Neural progenitor cell (in vitro differentiated cells): ENCODE data around the gene PIGB. TPM values are rescaled to one million over a fixed set of nuclear protein-coding genes. Genes with fewer than 3 reads are reported as not detected.
"Not testable (repeated sequence)": the region's sequence is repeated elsewhere in the genome, so short reads cannot be mapped to it uniquely, and the experiment has no call there.

ENCODE experiments used
- DNase-seq: peaks from one replicate; pipeline ENCODE4 v3.0.0-alpha.2; 2016; ENCODE audit warnings: low spot score
- H2AFZ ChIP-seq: fragments of 200-600 bp; sonication (generic); replicated peaks from 2 replicates; pipeline ENCODE4 v1.6.1; 2016; ENCODE audit warnings: antibody characterized with exemption
- H3F3A ChIP-seq: fragments of 200-600 bp; sonication (generic); 2 replicates; pipeline ENCODE4 v1.6.1; 2016; ENCODE audit warnings: antibody characterized with exemption, low read depth
- H3K27ac ChIP-seq: fragments of 200-600 bp; sonication (generic); 2 replicates; pipeline ENCODE4 v1.5.1; 2016; ENCODE audit warnings: mild to moderate bottlenecking
- H3K27me3 ChIP-seq: fragments of 200-600 bp; sonication (generic); 2 replicates; pipeline ENCODE4 v1.6.1; 2016; ENCODE audit warnings: mild to moderate bottlenecking, moderate library complexity
- H3K36me3 ChIP-seq: fragments of 200-600 bp; sonication (generic); 2 replicates; pipeline ENCODE4 v1.5.1; 2016
- H3K4me1 ChIP-seq: fragments of 200-600 bp; sonication (generic); 2 replicates; pipeline ENCODE4 v1.6.1; 2016; ENCODE audit warnings: mixed run types
- H3K4me2 ChIP-seq: fragments of 200-600 bp; sonication (generic); 2 replicates; pipeline ENCODE4 v1.6.1; 2016
- H3K4me3 ChIP-seq: fragments of 200-600 bp; sonication (generic); 2 replicates; pipeline ENCODE4 v1.5.1; 2016
- H3K79me2 ChIP-seq: fragments of 200-600 bp; sonication (generic); 2 replicates; pipeline ENCODE4 v1.6.1; 2016; ENCODE audit warnings: low read depth
- H3K9ac ChIP-seq: fragments of 200-600 bp; sonication (generic); 2 replicates; pipeline ENCODE4 v1.6.1; 2016
- H3K9me3 ChIP-seq: fragments of 200-600 bp; sonication (generic); 2 replicates; pipeline ENCODE4 v1.5.1; 2016; ENCODE audit warnings: low read depth
- H4K20me1 ChIP-seq: fragments of 200-600 bp; sonication (generic); 2 replicates; pipeline ENCODE4 v1.6.1; 2016; ENCODE audit warnings: low read depth
- H3K27ac Mint-ChIP-seq: 3 replicates; pipeline ENCODE4 v1.8.0; 2021; ENCODE audit warnings: mixed read lengths
- H3K27me3 Mint-ChIP-seq: 2 replicates; pipeline ENCODE4 v1.8.0; 2022; ENCODE audit warnings: low read depth, mild to moderate bottlenecking, inconsistent platforms, moderate library complexity, mixed read lengths; ENCODE audit not compliant: insufficient read depth
- H3K36me3 Mint-ChIP-seq: 3 replicates; pipeline ENCODE4 v1.8.0; 2021; ENCODE audit warnings: mixed read lengths
- H3K4me1 Mint-ChIP-seq: 3 replicates; pipeline ENCODE4 v1.8.0; 2021; ENCODE audit warnings: mixed read lengths
- H3K4me3 Mint-ChIP-seq: 3 replicates; pipeline ENCODE4 v1.8.0; 2021; ENCODE audit warnings: mild to moderate bottlenecking, moderate library complexity, mixed read lengths
- H3K9me3 Mint-ChIP-seq: 3 replicates; pipeline ENCODE4 v1.8.0; 2020; ENCODE audit warnings: mixed read lengths
- EZH2 ChIP-seq: fragments of 200-600 bp; sonication (generic); IDR thresholded peaks from 2 replicates; pipeline ENCODE4 v1.6.1; 2017; ENCODE audit warnings: antibody characterized with exemption, mild to moderate bottlenecking, moderate library complexity
- EZH2phosphoT487 ChIP-seq: fragments of 200-600 bp; sonication (generic); IDR thresholded peaks from 2 replicates; pipeline ENCODE4 v1.6.1; 2017; ENCODE audit warnings: antibody characterized with exemption
- total RNA-seq: library from RNA; depleted of rRNA; stranded (reverse); fragments of >200 nt; gene quantifications from 2 replicates; pipeline ENCODE4 v1.2.3, GENCODE V29; 2015; ENCODE audit warnings: low replicate concordance
- TF ChIP-seq, protein P1 (sequence below): fragments of 200-600 bp; sonication (generic); IDR thresholded peaks from 2 replicates; pipeline ENCODE4 v1.5.1; 2017; ENCODE audit warnings: antibody characterized with exemption, mild to moderate bottlenecking

Gene PIGB
- total RNA-seq, 1 donor from 2014 or later = 18.7 TPM

DNA sequence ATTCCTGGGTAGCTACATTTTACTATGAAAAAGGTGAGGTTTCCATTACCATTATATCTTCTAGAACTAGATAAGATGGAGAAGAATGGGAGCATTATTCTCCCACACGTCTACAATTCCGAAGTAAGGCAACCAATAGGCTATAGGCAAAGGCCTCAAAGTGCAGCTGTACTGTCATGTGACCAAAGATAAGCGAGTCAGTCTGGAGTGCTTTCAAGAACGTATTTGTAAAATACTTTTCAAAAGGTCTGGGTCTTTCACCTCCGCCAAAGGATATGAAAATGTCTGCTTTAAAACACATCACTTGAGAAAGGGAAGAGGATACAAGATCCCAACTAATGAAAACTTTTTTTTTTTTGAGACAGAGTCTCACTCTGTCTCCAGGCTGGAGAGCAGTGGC, 79.2 kb downstream of the PIGB start:
- Histone ChIP-seq H3K9me3 (no peaks in the 10 kb centered on the region), H3K4me2 (no peak overlapping the region), H3K27ac (no peak overlapping the region), H3K4me3 (no peak overlapping the region), H3K79me2 (no peaks in the 10 kb centered on the region), H3K36me3 (no peaks in the 10 kb centered on the region), H3K4me1 (peaks cover 17% of the 10 kb centered on the region), H3F3A (peaks cover 17% of the 10 kb centered on the region), H4K20me1 (no peaks in the 10 kb centered on the region), H3K9ac (no peak overlapping the region), H3K27me3 (no peaks in the 10 kb centered on the region), H2AFZ (no peak overlapping the region)
- Mint-ChIP-seq H3K27me3 (peaks cover 12% of the 10 kb centered on the region), H3K4me1 (peaks cover 21% of the 10 kb centered on the region), H3K36me3 (peaks cover 10% of the 10 kb centered on the region), H3K9me3 (peaks cover 16% of the 10 kb centered on the region), H3K27ac (no peak overlapping the region), H3K4me3 (no peak overlapping the region)
- no peak for TF ChIP-seq EZH2phosphoT487
- TF ChIP-seq, protein P1, sequence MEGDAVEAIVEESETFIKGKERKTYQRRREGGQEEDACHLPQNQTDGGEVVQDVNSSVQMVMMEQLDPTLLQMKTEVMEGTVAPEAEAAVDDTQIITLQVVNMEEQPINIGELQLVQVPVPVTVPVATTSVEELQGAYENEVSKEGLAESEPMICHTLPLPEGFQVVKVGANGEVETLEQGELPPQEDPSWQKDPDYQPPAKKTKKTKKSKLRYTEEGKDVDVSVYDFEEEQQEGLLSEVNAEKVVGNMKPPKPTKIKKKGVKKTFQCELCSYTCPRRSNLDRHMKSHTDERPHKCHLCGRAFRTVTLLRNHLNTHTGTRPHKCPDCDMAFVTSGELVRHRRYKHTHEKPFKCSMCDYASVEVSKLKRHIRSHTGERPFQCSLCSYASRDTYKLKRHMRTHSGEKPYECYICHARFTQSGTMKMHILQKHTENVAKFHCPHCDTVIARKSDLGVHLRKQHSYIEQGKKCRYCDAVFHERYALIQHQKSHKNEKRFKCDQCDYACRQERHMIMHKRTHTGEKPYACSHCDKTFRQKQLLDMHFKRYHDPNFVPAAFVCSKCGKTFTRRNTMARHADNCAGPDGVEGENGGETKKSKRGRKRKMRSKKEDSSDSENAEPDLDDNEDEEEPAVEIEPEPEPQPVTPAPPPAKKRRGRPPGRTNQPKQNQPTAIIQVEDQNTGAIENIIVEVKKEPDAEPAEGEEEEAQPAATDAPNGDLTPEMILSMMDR = no peak
- no peak for TF ChIP-seq EZH2
- DNase-seq = no peak

DNA sequence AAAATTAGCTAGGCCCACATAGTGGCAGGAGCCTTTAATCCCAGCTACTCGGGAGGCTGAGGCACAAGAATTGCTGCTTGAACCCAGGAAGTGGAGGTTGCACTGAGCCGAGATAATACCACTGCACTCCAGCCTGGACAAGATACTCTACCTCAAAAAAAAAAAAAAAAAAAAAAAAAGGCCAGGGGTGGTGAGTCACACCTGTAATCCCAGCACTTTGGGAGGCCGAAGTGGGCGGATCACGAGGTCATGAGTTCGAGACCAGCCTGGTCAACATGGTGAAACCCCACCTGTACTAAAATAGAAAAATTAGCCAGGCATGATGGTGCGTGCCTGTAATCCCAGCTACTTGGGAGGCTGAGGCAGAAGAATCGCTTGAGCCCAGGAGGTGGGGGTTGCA, 81.0 kb downstream of the PIGB start:
- H3K9ac ChIP-seq, H3F3A ChIP-seq, H3K27ac ChIP-seq, H3K79me2 ChIP-seq, H2AFZ ChIP-seq, H4K20me1 ChIP-seq, H3K9me3 ChIP-seq, H3K27me3 Mint-ChIP-seq, H3K36me3 ChIP-seq, H3K4me1 Mint-ChIP-seq, H3K4me3 Mint-ChIP-seq, H3K4me1 ChIP-seq, H3K4me3 ChIP-seq, DNase-seq, H3K27me3 ChIP-seq, H3K27ac Mint-ChIP-seq, H3K4me2 ChIP-seq: not testable (repeated sequence)
- Mint-ChIP-seq H3K36me3 (peaks cover 10% of the 10 kb centered on the region), H3K9me3 (peaks cover 16% of the 10 kb centered on the region)

DNA sequence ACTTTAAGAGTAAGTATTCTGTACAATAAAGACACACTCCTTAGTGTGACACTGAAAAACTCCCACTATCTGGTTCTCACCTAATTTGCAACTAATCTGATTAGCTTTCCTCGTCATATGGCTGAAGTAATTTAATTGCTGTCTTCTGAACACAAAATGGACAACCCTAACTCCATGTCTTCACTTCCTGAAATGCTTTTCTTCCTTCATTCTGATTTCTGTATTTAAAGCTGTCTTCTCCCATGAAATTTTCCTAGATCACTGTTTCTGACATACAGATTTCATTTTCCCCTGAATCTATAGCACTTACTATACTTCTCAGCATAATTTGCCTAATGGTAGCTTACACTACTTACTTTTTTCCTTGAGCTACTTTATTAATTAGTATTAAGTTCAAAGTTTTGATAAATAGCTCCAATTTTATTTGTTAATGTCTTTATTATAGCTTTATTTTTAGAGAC, 82.8 kb downstream of the PIGB start:
- no peaks in the 10 kb centered on the region for H3F3A ChIP-seq
- no peak for DNase-seq
- H3K4me3 ChIP-seq = no peak overlapping the region
- Mint-ChIP-seq H3K27ac (no peak overlapping the region), H3K9me3 (peaks cover 9% of the 10 kb centered on the region), H3K27me3 (peaks cover 9% of the 10 kb centered on the region), H3K36me3 (peaks cover 7% of the 10 kb centered on the region), H3K4me3 (no peak overlapping the region), H3K4me1 (peaks cover 3% of the 10 kb centered on the region)
- H3K4me2 ChIP-seq = no peak overlapping the region
- no peaks in the 10 kb centered on the region for H3K36me3 ChIP-seq
- H2AFZ ChIP-seq = no peak overlapping the region
- no peaks in the 10 kb centered on the region for H3K4me1 ChIP-seq
- no peaks in the 10 kb centered on the region for H4K20me1 ChIP-seq
- no peak overlapping the region for H3K9ac ChIP-seq
- TF ChIP-seq EZH2 (no peak), EZH2phosphoT487 (no peak)
- TF ChIP-seq, protein P1 = no peak
- no peaks in the 10 kb centered on the region for H3K79me2 ChIP-seq
- H3K27me3 ChIP-seq = no peaks in the 10 kb centered on the region
- no peaks in the 10 kb centered on the region for H3K9me3 ChIP-seq
- no peak overlapping the region for H3K27ac ChIP-seq

DNA sequence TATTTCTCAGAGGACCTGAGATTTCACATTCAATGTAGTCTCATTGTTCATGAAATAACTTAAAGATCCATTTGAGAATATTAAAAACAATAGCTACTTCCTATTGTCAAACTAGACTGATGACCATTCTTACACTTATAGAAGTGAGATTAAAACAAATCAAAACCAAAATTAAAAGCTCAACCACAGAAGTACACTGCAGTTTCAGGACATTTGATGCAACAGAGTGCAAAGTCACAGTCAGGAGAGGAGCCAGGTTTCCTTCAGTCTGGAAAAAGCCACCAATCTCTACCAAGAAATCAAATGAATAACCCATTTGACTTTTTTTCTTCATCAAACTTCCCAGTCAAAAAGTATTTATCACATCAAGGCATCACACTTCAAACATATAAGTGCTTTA, 83.7 kb downstream of the PIGB start:
- TF ChIP-seq EZH2 = no peak
- TF ChIP-seq, protein P1 = no peak
- TF ChIP-seq EZH2phosphoT487 = no peak
- DNase-seq = no peak
- peaks cover 4% of the 10 kb centered on the region for H3K4me1 Mint-ChIP-seq
- H4K20me1 ChIP-seq = no peaks in the 10 kb centered on the region
- no peak overlapping the region for H3K27ac Mint-ChIP-seq
- H2AFZ ChIP-seq = no peak overlapping the region
- peaks cover 5% of the 10 kb centered on the region for H3K27me3 Mint-ChIP-seq
- H3K4me2 ChIP-seq = no peak overlapping the region
- H3K4me1 ChIP-seq = peaks cover 4% of the 10 kb centered on the region
- H3K4me3 Mint-ChIP-seq = no peak overlapping the region
- no peaks in the 10 kb centered on the region for H3K9me3 ChIP-seq
- H3K9ac ChIP-seq = no peak overlapping the region
- no peak overlapping the region for H3K4me3 ChIP-seq
- H3F3A ChIP-seq = peaks cover 7% of the 10 kb centered on the region
- no peaks in the 10 kb centered on the region for H3K27me3 ChIP-seq
- H3K79me2 ChIP-seq = no peaks in the 10 kb centered on the region
- H3K9me3 Mint-ChIP-seq = peaks cover 9% of the 10 kb centered on the region
- H3K27ac ChIP-seq = no peak overlapping the region
- peaks cover 4% of the 10 kb centered on the region for H3K36me3 Mint-ChIP-seq
- H3K36me3 ChIP-seq = no peaks in the 10 kb centered on the region
